WTC11 (cell line): ENCODE data around the gene BCL11A.

Experiments
- ETV6 ChIP-seq: sonication (generic); formaldehyde crosslinking; IDR thresholded peaks from 2 replicates; pipeline ENCODE4 v1.8.1; 2022; ENCODE audit warnings: mild to moderate bottlenecking, missing genetic modification reagents
- HMGA2 ChIP-seq: fragments of 250-450 bp; sonication (Bioruptor Pico); IDR thresholded peaks from 2 replicates; pipeline ENCODE4 v1.4.0; 2021; ENCODE audit warnings: mild to moderate bottlenecking, moderate library complexity
- KAT7 ChIP-seq: sonication (generic); formaldehyde crosslinking; IDR thresholded peaks from 2 replicates; pipeline ENCODE4 v1.8.1; 2023; ENCODE audit warnings: missing genetic modification reagents, mild to moderate bottlenecking, borderline replicate concordance
- NR3C1 ChIP-seq: sonication (generic); formaldehyde crosslinking; conservative IDR thresholded peaks from 2 replicates; pipeline ENCODE4 v1.8.1; 2023; ENCODE audit warnings: low read depth, mild to moderate bottlenecking, missing genetic modification reagents
- TEAD1 ChIP-seq: sonication (generic); formaldehyde crosslinking; IDR thresholded peaks from 2 replicates; pipeline ENCODE4 v1.8.0; 2022; ENCODE audit warnings: mild to moderate bottlenecking, missing genetic modification reagents
- ZNF416 ChIP-seq: fragments of 250-450 bp; sonication (Bioruptor Pico); IDR thresholded peaks from 2 replicates; pipeline ENCODE4 v1.9.0; 2021; ENCODE audit warnings: mild to moderate bottlenecking, inconsistent platforms
- TF ChIP-seq, protein P1 (sequence below): sonication (generic); formaldehyde crosslinking; IDR thresholded peaks from 2 replicates; pipeline ENCODE4 v1.8.1; 2023; ENCODE audit warnings: mild to moderate bottlenecking, moderate library complexity, missing genetic modification reagents
- TF ChIP-seq, protein P2 (sequence below): fragments of 200-600 bp; IDR thresholded peaks from 2 replicates; pipeline ENCODE4 v1.8.0; 2022; ENCODE audit warnings: antibody characterized with exemption
- TF ChIP-seq, protein P3 (sequence below): sonication (generic); formaldehyde crosslinking; IDR thresholded peaks from 2 replicates; pipeline ENCODE4 v1.8.1; 2023; ENCODE audit warnings: mild to moderate bottlenecking, missing genetic modification reagents, moderate library complexity

DNA sequence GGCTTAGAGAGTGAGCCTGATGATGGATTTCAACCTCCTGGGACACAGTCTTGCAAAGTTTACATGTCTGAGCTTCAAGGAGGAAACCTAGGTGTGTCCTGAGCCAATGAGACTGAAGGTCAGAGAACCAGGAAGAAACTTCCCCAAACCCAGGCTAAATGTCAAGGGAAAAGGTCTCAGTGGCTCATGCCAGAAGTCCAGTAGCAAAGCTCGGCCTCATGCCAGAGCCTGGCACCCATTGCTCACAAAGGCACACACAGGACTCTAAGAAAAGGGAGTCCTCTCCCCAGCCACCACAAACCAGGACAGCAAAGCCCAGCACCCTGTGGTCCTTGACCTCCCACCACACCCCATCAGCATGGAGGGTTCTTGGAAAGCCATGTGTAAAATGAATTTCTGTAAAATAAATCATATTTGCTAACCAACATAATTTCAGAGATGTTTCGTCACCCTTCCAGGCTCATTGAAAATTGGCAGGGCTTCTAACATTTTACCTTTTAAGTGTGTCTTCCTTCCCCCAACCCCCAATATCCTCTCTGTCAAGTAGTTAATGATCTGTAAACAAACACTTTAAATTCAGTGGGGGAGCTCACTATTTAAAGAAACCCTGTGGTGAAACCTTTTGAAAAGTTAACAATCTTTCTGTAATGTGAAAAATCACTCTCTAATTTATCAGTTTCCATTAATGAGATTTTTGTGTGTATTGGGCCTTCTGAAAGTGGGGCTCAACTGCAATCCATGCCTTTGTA lies 77.1 kb downstream of the BCL11A start:
- TF ChIP-seq, protein P1, sequence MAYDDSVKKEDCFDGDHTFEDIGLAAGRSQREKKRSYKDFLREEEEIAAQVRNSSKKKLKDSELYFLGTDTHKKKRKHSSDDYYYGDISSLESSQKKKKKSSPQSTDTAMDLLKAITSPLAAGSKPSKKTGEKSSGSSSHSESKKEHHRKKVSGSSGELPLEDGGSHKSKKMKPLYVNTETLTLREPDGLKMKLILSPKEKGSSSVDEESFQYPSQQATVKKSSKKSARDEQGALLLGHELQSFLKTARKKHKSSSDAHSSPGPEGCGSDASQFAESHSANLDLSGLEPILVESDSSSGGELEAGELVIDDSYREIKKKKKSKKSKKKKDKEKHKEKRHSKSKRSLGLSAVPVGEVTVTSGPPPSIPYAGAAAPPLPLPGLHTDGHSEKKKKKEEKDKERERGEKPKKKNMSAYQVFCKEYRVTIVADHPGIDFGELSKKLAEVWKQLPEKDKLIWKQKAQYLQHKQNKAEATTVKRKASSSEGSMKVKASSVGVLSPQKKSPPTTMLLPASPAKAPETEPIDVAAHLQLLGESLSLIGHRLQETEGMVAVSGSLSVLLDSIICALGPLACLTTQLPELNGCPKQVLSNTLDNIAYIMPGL (CRISPR knock-in tag): no peak
- TF ChIP-seq ETV6: no peak
- no peak for TF ChIP-seq TEAD1 (CRISPR knock-in tag)
- TF ChIP-seq, protein P2, sequence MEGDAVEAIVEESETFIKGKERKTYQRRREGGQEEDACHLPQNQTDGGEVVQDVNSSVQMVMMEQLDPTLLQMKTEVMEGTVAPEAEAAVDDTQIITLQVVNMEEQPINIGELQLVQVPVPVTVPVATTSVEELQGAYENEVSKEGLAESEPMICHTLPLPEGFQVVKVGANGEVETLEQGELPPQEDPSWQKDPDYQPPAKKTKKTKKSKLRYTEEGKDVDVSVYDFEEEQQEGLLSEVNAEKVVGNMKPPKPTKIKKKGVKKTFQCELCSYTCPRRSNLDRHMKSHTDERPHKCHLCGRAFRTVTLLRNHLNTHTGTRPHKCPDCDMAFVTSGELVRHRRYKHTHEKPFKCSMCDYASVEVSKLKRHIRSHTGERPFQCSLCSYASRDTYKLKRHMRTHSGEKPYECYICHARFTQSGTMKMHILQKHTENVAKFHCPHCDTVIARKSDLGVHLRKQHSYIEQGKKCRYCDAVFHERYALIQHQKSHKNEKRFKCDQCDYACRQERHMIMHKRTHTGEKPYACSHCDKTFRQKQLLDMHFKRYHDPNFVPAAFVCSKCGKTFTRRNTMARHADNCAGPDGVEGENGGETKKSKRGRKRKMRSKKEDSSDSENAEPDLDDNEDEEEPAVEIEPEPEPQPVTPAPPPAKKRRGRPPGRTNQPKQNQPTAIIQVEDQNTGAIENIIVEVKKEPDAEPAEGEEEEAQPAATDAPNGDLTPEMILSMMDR: no peak
- TF ChIP-seq, protein P3, sequence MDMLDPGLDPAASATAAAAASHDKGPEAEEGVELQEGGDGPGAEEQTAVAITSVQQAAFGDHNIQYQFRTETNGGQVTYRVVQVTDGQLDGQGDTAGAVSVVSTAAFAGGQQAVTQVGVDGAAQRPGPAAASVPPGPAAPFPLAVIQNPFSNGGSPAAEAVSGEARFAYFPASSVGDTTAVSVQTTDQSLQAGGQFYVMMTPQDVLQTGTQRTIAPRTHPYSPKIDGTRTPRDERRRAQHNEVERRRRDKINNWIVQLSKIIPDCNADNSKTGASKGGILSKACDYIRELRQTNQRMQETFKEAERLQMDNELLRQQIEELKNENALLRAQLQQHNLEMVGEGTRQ (CRISPR knock-in tag): no peak
- TF ChIP-seq ZNF416 (CRISPR knock-in tag): no peak
- TF ChIP-seq NR3C1 (CRISPR knock-in tag): no peak
- TF ChIP-seq HMGA2: no peak
- no peak for TF ChIP-seq KAT7 (CRISPR knock-in tag)
